ENCODE measurements around the gene PML. TPM values are rescaled to one million over a fixed set of nuclear protein-coding genes. Genes with fewer than 3 reads are reported as not detected.

The PML gene
- polyA plus RNA-seq, 1 donor (not counting 4 experiments of a cell fraction or from before 2014, with no cell fraction given) = 20.5 TPM

DNA sequence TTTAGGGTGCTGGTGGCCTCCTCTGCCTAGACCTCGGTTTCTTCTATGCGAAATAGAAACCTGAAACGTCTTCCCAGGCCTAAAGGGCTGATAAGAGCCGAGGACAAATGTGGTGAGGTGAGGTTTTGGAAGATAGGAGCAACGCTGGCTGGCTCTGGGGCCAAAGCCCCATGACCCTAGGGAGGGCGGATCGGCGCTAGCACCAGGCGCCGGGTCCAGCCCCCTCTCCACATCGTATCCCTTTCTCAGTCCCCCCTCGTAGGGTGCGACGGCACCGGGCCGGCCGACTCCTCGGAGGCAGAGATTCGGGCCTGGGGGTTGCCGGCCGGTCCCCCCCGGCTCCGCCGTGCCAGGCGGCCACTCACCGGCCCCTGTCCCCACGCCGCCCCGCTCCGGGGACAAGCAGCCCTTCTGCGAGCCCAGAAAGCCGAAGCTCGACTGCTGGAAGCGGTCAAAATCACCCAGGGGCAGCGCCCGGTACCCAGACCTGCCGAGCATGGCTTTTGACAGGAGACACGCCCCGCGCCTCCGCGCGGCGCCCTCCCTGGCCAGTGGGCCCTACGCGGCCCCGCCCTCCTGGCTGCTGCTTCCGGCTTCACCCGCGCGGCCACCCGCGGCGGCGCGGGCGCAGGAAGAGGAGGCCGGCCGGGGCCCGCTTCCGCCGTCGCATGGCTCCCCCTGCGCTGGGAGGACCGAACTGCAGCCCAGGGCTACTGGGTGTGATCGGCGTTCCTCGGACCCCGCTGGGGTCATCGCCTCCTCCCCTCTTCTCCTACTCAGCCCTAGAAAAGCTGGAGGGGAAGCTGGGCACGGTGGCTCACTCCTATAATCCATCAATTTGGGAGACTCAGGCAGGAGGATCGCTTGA, 2.6 kb upstream of the PML start, which contains the start of gene STOML1:
TSS of gene STOML1 (minus strand) at position 570 of the 868 bp plus-strand sequence. CDS start at position 498, 72 bp downstream.
- H3K9ac ChIP-seq (ENCODE audit: control insufficient read depth, extremely low read depth, insufficient read depth, low read length) = peak within 1 kb of the TSS; percentile 69
- peaks cover 24% of the 10 kb centered on the region for H3K79me2 ChIP-seq (ENCODE audit: control insufficient read depth, insufficient read depth, low read length)
- no peaks in the 10 kb centered on the region for H3K27me3 ChIP-seq (ENCODE audit: control insufficient read depth, extremely low read depth, insufficient read depth, low read length)
- H3K9me3 ChIP-seq (ENCODE audit: control insufficient read depth, low read depth, low read length) = no peaks in the 10 kb centered on the region
- no peaks in the 10 kb centered on the region for H3K9me1 ChIP-seq (ENCODE audit: control insufficient read depth, extremely low read depth, insufficient read depth, low read length)
- no peaks in the 10 kb centered on the region for H3K36me3 ChIP-seq (ENCODE audit: control insufficient read depth in 2 of 2, extremely low read depth in 1 of 2, insufficient read depth in 2 of 2, low read length in 2 of 2)
- FAIRE-seq (no peak), DNase-seq (ENCODE audit: low read depth, low spot score) (peak; percentile 69)
- H4K20me1 ChIP-seq (ENCODE audit: control insufficient read depth, extremely low read depth, insufficient read depth, low read length) = no peaks in the 10 kb centered on the region
- peak within 1 kb of the TSS; percentile 89 for H2AFZ ChIP-seq (ENCODE audit: control insufficient read depth, low read length)
- H3K4me2 ChIP-seq (ENCODE audit: control insufficient read depth, extremely low read depth, insufficient read depth, low read depth, low read length) = peak within 1 kb of the TSS; percentile 96
- dilution Hi-C loops (cut with MboI; ENCODE audit: extremely low pct_ligation_motif_present, low sequenced_read_pairs) = no loop called here
- H3K27ac ChIP-seq (ENCODE audit: control insufficient read depth, insufficient read depth, low read length) = peak within 1 kb of the TSS; percentile 64
- TF ChIP-seq, protein P1, sequence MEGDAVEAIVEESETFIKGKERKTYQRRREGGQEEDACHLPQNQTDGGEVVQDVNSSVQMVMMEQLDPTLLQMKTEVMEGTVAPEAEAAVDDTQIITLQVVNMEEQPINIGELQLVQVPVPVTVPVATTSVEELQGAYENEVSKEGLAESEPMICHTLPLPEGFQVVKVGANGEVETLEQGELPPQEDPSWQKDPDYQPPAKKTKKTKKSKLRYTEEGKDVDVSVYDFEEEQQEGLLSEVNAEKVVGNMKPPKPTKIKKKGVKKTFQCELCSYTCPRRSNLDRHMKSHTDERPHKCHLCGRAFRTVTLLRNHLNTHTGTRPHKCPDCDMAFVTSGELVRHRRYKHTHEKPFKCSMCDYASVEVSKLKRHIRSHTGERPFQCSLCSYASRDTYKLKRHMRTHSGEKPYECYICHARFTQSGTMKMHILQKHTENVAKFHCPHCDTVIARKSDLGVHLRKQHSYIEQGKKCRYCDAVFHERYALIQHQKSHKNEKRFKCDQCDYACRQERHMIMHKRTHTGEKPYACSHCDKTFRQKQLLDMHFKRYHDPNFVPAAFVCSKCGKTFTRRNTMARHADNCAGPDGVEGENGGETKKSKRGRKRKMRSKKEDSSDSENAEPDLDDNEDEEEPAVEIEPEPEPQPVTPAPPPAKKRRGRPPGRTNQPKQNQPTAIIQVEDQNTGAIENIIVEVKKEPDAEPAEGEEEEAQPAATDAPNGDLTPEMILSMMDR (optimal IDR thresholded peaks at IDR 0.05 in 1 of 3, IDR thresholded peaks at IDR 0.05 in 1 of 3, conservative IDR thresholded peaks at IDR 0.05 in 1 of 3; ENCODE audit: extremely low read depth in 1 of 3, insufficient read depth in 2 of 3, low read length in 3 of 3) = peak in 2 of 3 experiments; percentile 82
- no peak for TF ChIP-seq EZH2 (IDR thresholded peaks at IDR 0.05; ENCODE audit: low read length)
- H3K4me3 ChIP-seq (ENCODE audit: control insufficient read depth in 2 of 3, extremely low read depth in 1 of 3, insufficient read depth in 2 of 3, low read depth in 1 of 3, low read length in 3 of 3) = peak within 1 kb of the TSS; percentile 66 to 77 (median 73)
- peaks cover 62% of the 10 kb centered on the region for H3K4me1 ChIP-seq (ENCODE audit: control insufficient read depth, extremely low read depth, insufficient read depth, low read length)

- H3K27ac ChIP-seq (ENCODE audit: control insufficient read depth, insufficient read depth, low read length) = peak overlapping the region; percentile 22
- peak overlapping the region; percentile 89 for H2AFZ ChIP-seq (ENCODE audit: control insufficient read depth, low read length)
- H3K27me3 ChIP-seq (ENCODE audit: control insufficient read depth, extremely low read depth, insufficient read depth, low read length) = no peaks in the 10 kb centered on the region
- peaks cover 58% of the 10 kb centered on the region for H3K4me1 ChIP-seq (ENCODE audit: control insufficient read depth, extremely low read depth, insufficient read depth, low read length)
- no peaks in the 10 kb centered on the region for H3K9me1 ChIP-seq (ENCODE audit: control insufficient read depth, extremely low read depth, insufficient read depth, low read length)
- dilution Hi-C loops (cut with MboI; ENCODE audit: extremely low pct_ligation_motif_present, low sequenced_read_pairs) = no loop called here
- H3K9me3 ChIP-seq (ENCODE audit: control insufficient read depth, low read depth, low read length) = no peaks in the 10 kb centered on the region
- no peaks in the 10 kb centered on the region for H3K36me3 ChIP-seq (ENCODE audit: control insufficient read depth in 2 of 2, extremely low read depth in 1 of 2, insufficient read depth in 2 of 2, low read length in 2 of 2)
- DNase-seq (ENCODE audit: low read depth, low spot score) (no peak), FAIRE-seq (no peak)
- TF ChIP-seq, protein P1 (optimal IDR thresholded peaks at IDR 0.05 in 1 of 3, IDR thresholded peaks at IDR 0.05 in 1 of 3, conservative IDR thresholded peaks at IDR 0.05 in 1 of 3; ENCODE audit: extremely low read depth in 1 of 3, insufficient read depth in 2 of 3, low read length in 3 of 3) = no peak
- no peak for TF ChIP-seq EZH2 (IDR thresholded peaks at IDR 0.05; ENCODE audit: low read length)
- peak overlapping the region; percentile 96 for H3K4me2 ChIP-seq (ENCODE audit: control insufficient read depth, extremely low read depth, insufficient read depth, low read depth, low read length)
- peaks cover 29% of the 10 kb centered on the region for H3K79me2 ChIP-seq (ENCODE audit: control insufficient read depth, insufficient read depth, low read length)
- peak overlapping the region in 1 of 3 experiments; percentile 47 for H3K4me3 ChIP-seq (ENCODE audit: control insufficient read depth in 2 of 3, extremely low read depth in 1 of 3, insufficient read depth in 2 of 3, low read depth in 1 of 3, low read length in 3 of 3)
- H4K20me1 ChIP-seq (ENCODE audit: control insufficient read depth, extremely low read depth, insufficient read depth, low read length) = no peaks in the 10 kb centered on the region
- H3K9ac ChIP-seq (ENCODE audit: control insufficient read depth, extremely low read depth, insufficient read depth, low read length) = no peak overlapping the region
Observed at GRCh38 chr15:73992594-73992898, 2.0 kb upstream of the PML start.

All from keratinocyte (primary cell).